Left lung (tissue), 10 donors: ENCODE data around the gene JARID2. TPM values are rescaled to one million over a fixed set of nuclear protein-coding genes. Genes with fewer than 3 reads are reported as not detected.

ENCODE experiments used
- ATAC-seq: fragments of 200-7000 bp; cut with Tn5 transposase; one replicate; pipeline ENCODE4 v1.9.1; 2020; ENCODE audit warnings: moderate library complexity
- DNase-seq, 4 donors: peaks; one replicate each; pipeline ENCODE4 v3.0.0-alpha.2; 2013 to 2020
- H3K27ac ChIP-seq, 2 donors: fragments of 200-600 bp; sonication (generic) in 1 of 2; one replicate each; pipeline versions ENCODE4 v1.5.0 to v1.8.0; 2020 to 2021
- H3K27me3 ChIP-seq, 2 donors: fragments of 200-600 bp; sonication (generic) in 1 of 2; one replicate each; pipeline versions ENCODE4 v1.5.0 to v1.8.0; 2020 to 2021
- H3K36me3 ChIP-seq, 2 donors: fragments of 200-600 bp; sonication (generic) in 1 of 2; one replicate each; pipeline versions ENCODE4 v1.5.0 to v1.8.0; 2020 to 2021
- H3K4me1 ChIP-seq, 2 donors: fragments of 200-600 bp; one replicate each; pipeline ENCODE4 v1.8.0; 2021
- H3K4me3 ChIP-seq, 2 donors: fragments of 200-600 bp; sonication (generic) in 1 of 2; one replicate each; pipeline versions ENCODE4 v1.5.0 to v1.8.0; 2020 to 2021; ENCODE audit warnings: mild to moderate bottlenecking in 1 of 2
- H3K9me3 ChIP-seq, 2 donors: fragments of 200-600 bp; sonication (generic) in 1 of 2; one replicate each; pipeline versions ENCODE4 v1.5.0 to v1.8.0; 2020 to 2021
- intact Hi-C, 2 donors: fragments of 100-400 bp; cut with DNase I; formaldehyde crosslinking; loops; one replicate each; pipeline versions ENCODE4 v1.11.2 to v1.14.2; 2022
- polyA plus RNA-seq, 6 donors: library from polyadenylated mRNA; unstranded; fragments of 120-200 nt; gene quantifications; one replicate each; pipeline ENCODE4 v1.2.1, GENCODE V29; 2013; ENCODE audit not compliant: insufficient read length in 6 of 6
- total RNA-seq, 2 donors: library from RNA; stranded (reverse); fragmentation: NEBNext Ultra II Directional; extraction: Animal tissue kit (Norgen Biotek cat#: 25700); gene quantifications; one replicate each; pipeline ENCODE4 v1.2.1, GENCODE V29; 2021
- TF ChIP-seq, protein P1 (sequence below), 2 donors: fragments of 200-600 bp; sonication (generic) in 1 of 2; IDR thresholded peaks; one replicate each; pipeline versions ENCODE4 v1.5.0 to v1.8.0; 2021; ENCODE audit warnings: antibody characterized with exemption in 2 of 2
- donor health status: DM: no; HTN: yes; CAD: no.
- donor health status: DM: no; HTN: no; CAD: no.

JARID2 gene
- total and polyA plus RNA-seq, 8 donors = 10.2 to 19.4 (median 17.8) TPM

DNA sequence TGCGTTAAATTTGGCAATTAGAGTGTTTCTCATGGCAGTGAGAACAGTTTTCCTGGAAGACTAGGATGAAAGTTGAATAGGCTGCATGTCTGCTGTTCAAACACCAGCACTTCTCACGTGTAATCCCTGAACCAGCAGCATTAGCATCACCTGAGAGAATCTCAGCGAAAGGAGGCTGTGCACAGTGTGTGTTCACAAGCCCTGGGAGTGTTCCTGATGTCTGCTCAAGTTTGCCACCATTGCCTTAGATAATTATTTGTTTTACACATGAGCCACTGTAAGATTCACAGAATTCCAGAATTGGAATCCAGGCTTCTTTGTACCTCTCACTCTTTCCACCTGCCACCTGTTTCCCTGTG is 117.3 kb downstream of the JARID2 start:
- Histone ChIP-seq H3K9me3 (no peaks in the 10 kb centered on the region), H3K4me3 (no peak overlapping the region), H3K36me3 (no peaks in the 10 kb centered on the region), H3K4me1 (peaks cover 9 to 56% of the 10 kb centered on the region in 2 donors), H3K27me3 (no peaks in the 10 kb centered on the region), H3K27ac (no peak overlapping the region)
- TF ChIP-seq, protein P1, sequence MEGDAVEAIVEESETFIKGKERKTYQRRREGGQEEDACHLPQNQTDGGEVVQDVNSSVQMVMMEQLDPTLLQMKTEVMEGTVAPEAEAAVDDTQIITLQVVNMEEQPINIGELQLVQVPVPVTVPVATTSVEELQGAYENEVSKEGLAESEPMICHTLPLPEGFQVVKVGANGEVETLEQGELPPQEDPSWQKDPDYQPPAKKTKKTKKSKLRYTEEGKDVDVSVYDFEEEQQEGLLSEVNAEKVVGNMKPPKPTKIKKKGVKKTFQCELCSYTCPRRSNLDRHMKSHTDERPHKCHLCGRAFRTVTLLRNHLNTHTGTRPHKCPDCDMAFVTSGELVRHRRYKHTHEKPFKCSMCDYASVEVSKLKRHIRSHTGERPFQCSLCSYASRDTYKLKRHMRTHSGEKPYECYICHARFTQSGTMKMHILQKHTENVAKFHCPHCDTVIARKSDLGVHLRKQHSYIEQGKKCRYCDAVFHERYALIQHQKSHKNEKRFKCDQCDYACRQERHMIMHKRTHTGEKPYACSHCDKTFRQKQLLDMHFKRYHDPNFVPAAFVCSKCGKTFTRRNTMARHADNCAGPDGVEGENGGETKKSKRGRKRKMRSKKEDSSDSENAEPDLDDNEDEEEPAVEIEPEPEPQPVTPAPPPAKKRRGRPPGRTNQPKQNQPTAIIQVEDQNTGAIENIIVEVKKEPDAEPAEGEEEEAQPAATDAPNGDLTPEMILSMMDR (IDR thresholded peaks at IDR 0.05) = no peak
- ATAC-seq = no peak
- no peak for DNase-seq
- intact Hi-C loops = no loop called here

DNA sequence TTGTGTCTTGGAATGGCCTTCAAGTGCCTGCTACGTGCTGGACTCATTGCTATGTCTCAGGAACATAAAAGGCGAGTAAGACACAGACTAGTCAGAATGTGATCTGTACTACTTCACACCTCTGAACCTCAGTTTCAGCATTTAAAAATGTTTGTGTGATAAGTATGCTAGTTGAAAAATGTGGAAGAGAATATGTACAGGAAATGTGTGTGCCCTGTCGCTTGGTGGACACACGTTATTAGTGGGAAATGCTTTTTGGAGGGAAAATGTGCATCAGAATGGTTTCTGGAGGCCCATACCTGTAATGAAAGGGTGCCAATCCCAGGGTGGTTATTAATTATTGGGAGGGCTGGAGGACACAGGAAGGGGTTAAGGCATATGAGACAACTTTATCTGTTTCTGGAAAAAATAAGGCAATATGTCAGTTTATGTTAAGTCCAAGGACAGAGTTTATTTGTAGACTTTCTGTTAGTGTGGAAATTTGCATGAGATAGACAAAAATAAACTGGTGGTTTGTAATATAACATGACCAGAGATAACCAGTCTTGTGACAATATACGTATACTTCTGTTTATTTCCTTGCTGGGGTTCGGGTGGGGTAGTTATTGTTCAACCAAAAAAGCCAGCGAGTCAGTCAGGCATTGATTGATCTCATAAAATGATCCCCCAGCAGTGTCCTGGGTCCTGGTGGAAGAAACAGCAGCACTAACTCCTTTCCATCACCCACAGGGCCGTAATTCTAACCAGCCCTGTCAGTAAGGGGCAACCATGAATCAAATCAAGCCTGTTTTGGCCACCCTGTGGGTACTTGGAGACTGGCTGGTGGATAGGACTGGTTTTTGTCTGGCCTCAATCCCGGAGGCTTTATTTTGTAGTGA is 117.9 kb downstream of the JARID2 start:
- no peak overlapping the region for H3K27ac ChIP-seq
- no peak overlapping the region for H3K4me3 ChIP-seq
- TF ChIP-seq, protein P1 (IDR thresholded peaks at IDR 0.05) = no peak
- H3K9me3 ChIP-seq = no peaks in the 10 kb centered on the region
- ATAC-seq (no peak), DNase-seq (no peak)
- no peaks in the 10 kb centered on the region for H3K36me3 ChIP-seq
- H3K27me3 ChIP-seq = no peaks in the 10 kb centered on the region
- H3K4me1 ChIP-seq = peaks cover 11 to 61% of the 10 kb centered on the region in 2 donors
- intact Hi-C loops = no loop called here

DNA sequence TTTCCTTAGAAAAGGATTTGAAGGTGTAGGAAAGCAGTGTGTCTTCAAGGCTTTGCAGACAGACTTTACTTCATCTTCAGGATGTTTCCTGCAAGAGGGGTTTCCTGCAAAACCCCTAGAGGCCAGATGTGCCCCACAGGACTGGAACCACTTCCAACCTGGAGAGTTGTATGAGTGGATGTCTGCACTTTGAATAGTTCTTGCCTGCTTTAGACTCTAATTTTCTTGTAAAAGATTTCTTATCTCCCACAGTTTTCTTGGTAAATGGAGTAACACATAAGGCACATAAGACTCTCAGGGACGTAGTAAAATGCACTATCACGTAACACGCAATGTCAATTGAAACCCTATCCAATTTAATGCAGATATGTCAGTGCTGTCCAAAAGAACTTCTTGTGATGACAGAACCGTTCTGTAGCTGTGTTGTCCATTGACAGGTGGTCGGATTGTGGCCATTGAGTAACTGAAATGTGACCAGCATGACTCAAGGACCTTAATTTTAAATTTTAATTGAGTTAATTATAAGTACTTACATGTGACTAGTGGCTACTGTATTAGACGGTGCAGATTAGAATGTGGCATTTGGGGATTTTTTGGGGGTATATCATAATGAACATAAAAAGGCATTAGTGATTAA is 118.7 kb downstream of the JARID2 start:
- TF ChIP-seq, protein P1 (IDR thresholded peaks at IDR 0.05) = no peak
- Histone ChIP-seq H3K27ac (peak overlapping the region in 1 of 2 donors; percentile 40), H3K27me3 (no peaks in the 10 kb centered on the region), H3K4me1 (peaks cover 13 to 69% of the 10 kb centered on the region in 2 donors), H3K9me3 (no peaks in the 10 kb centered on the region), H3K4me3 (no peak overlapping the region), H3K36me3 (no peaks in the 10 kb centered on the region)
- intact Hi-C loops = no loop called here
- ATAC-seq (no peak), DNase-seq (no peak)

DNA sequence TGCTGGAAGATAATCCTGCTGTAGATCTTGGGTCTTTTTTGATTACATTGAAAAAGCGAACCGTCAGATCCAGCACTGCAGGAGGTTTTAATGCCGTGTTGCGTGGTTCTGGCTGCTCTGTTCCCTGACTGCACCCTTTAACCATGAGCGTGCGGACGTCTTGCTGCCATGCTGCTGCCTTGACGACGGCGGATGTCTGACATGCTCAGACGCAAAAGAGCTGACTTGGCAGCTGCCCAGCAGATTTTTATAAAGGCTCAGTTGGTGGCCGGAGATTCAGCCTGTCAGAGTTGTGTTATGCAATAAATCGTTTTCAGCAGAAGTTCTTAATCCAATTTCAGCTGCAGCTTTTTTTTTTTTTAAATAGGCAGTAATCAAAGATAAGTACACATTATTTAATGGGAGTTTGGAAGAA is 119.4 kb downstream of the JARID2 start:
- H3K27me3 ChIP-seq = no peaks in the 10 kb centered on the region
- no peak overlapping the region for H3K4me3 ChIP-seq
- DNase-seq (peak; percentile 70 to 87 (median 86)), ATAC-seq (peak; percentile 81)
- H3K27ac ChIP-seq = peak overlapping the region in 1 of 2 donors; percentile 40
- peaks cover 13 to 69% of the 10 kb centered on the region in 2 donors for H3K4me1 ChIP-seq
- H3K36me3 ChIP-seq = no peaks in the 10 kb centered on the region
- H3K9me3 ChIP-seq = no peaks in the 10 kb centered on the region
- intact Hi-C loops = no loop called here
- TF ChIP-seq, protein P1 (IDR thresholded peaks at IDR 0.05) = no peak

DNA sequence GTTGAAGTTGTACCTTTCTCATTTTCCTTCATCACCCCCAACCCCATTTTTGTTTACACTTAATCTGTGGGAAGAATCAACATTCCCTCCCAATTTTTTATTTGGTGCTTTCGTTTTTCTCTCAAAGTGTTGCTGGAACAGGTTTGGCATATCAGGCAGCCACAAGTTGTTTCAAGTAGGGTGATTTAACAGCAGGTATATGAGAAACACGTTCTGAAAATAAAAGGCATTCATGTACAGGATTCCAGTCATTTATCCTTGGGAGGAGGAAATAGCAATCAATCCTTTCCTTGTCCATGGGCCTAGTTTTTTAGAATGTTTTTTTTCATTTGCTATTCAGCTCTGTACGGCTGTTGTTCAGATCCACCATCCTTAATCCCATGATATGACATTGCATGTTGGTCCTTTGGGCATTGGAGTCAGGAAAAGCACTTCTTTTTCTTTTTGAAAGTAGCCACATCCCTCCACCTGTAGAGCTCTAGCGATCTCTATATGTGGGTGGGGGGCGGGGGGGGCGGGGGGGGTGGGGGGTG is 120.2 kb downstream of the JARID2 start:
- ATAC-seq (peak; percentile 61), DNase-seq (no peak)
- Histone ChIP-seq H3K27ac (peak overlapping the region in 1 of 2 donors; percentile 40), H3K4me1 (peaks cover 13 to 77% of the 10 kb centered on the region in 2 donors), H3K9me3 (no peaks in the 10 kb centered on the region), H3K4me3 (no peak overlapping the region), H3K27me3 (no peaks in the 10 kb centered on the region), H3K36me3 (no peaks in the 10 kb centered on the region)
- TF ChIP-seq, protein P1 (IDR thresholded peaks at IDR 0.05) = no peak
- intact Hi-C loops = no loop called here
